Upper lobe of left lung (tissue), 6 donors: Measurements from ENCODE around the gene SUPV3L1. TPM values are rescaled to one million over a fixed set of nuclear protein-coding genes. Genes with fewer than 3 reads are reported as not detected.

Experiments used
- ATAC-seq, 2 donors: fragments of 200-7000 bp; cut with Tn5 transposase; one replicate each; pipeline ENCODE4 v1.9.1; 2022; ENCODE audit warnings: mild to moderate bottlenecking in 2 of 2, moderate library complexity in 2 of 2; ENCODE audit not compliant: low FRiP score in 2 of 2
- DNase-seq, 2 donors: peaks; one replicate each; pipeline ENCODE4 v3.0.0-alpha.2; 2019 to 2020
- H3K27ac ChIP-seq, 4 donors: fragments of 200-600 bp; sonication (generic); one replicate each; pipeline ENCODE4 v1.5.1; 2016 to 2019
- H3K27me3 ChIP-seq, 4 donors: fragments of 200-600 bp; sonication (generic); one replicate each; pipeline ENCODE4 v1.5.1; 2017 to 2019
- H3K36me3 ChIP-seq, 4 donors: fragments of 200-600 bp; sonication (generic); one replicate each; pipeline ENCODE4 v1.5.1; 2016 to 2019
- H3K4me1 ChIP-seq, 4 donors: fragments of 200-600 bp; sonication (generic); one replicate each; pipeline ENCODE4 v1.5.1; 2018 to 2019
- H3K4me3 ChIP-seq, 4 donors: fragments of 200-600 bp; sonication (generic); one replicate each; pipeline ENCODE4 v1.5.1; 2017 to 2019; ENCODE audit warnings: mild to moderate bottlenecking in 2 of 4, moderate library complexity in 1 of 4
- H3K9me3 ChIP-seq, 4 donors: fragments of 200-600 bp; sonication (generic); one replicate each; pipeline ENCODE4 v1.5.1; 2018 to 2019
- EP300 ChIP-seq, 4 donors: sonication (generic); formaldehyde crosslinking; IDR thresholded peaks; one replicate each; pipeline ENCODE4 v1.5.1; 2017; ENCODE audit warnings: antibody characterized with exemption in 4 of 4, control low read depth in 2 of 4
- POLR2A ChIP-seq, 4 donors: fragments of 450-650 bp; IDR thresholded peaks; one replicate each; pipeline ENCODE4 v1.5.1; 2016 to 2017; ENCODE audit warnings: antibody characterized with exemption in 4 of 4, mild to moderate bottlenecking in 2 of 4
- POLR2AphosphoS5 ChIP-seq, 2 donors: sonication (generic); formaldehyde crosslinking; IDR thresholded peaks; one replicate each; pipeline ENCODE4 v1.5.1; 2017; ENCODE audit warnings: antibody characterized with exemption in 2 of 2
- WGBS, 2 donors: methylation state at CpG; one replicate each; pipeline ENCODE4 v1.1.5; 2017 to 2018; 5-methylcytosine and 5-hydroxymethylcytosine counted together
- total RNA-seq, 6 donors: library from RNA; depleted of rRNA in 4 of 6; stranded (reverse); fragments of >200 nt in 4 of 6; gene quantifications; one replicate each; pipeline versions ENCODE4 v1.1.0 to v1.2.1, GENCODE V29; 2016 to 2021
- TF ChIP-seq, protein P1 (sequence below), 6 experiments: fragments of 450-650 bp in 4 of 6; fragments of 200-600 bp in 2 of 6; sonication (generic) in 2 of 6; IDR thresholded peaks; one replicate each; pipeline ENCODE4 v1.5.1; 2016 to 2019; ENCODE audit warnings: antibody characterized with exemption in 6 of 6
- donor health status: DM: no; HTN: no; CAD: no; lungs with moderate emphysema.
- donor health status: DM: no; HTN: yes; CAD: no; lungs with severe emphysema.

Gene SUPV3L1
- total RNA-seq, 6 donors from 2014 or later, result 17.0 to 47.1 (median 21.5) TPM

DNA sequence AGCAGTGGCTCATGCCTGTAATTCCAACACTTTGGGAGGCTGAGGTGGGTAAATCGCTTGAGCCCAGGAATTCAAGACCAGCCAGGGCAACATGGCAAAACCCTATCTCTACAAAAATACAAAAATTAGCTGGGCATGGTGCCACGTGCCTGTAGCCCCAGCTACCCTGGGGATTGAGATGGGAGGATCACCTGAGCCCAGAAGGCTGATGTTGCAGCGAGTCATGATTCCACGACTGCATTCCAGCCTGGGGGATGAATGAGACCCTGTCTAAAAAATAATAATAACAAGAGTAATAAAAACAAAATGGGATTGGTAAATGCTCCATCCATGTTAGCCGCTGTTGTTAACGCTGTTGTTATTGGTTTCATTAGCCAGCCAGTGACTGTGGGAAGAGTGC lies 38.8 kb downstream of the SUPV3L1 start:
- H3K9me3 ChIP-seq, result no peaks in the 10 kb centered on the region
- TF ChIP-seq POLR2A (IDR thresholded peaks at IDR 0.05) (no peak), EP300 (IDR thresholded peaks at IDR 0.05) (no peak), POLR2AphosphoS5 (IDR thresholded peaks at IDR 0.05) (no peak)
- TF ChIP-seq, protein P1, sequence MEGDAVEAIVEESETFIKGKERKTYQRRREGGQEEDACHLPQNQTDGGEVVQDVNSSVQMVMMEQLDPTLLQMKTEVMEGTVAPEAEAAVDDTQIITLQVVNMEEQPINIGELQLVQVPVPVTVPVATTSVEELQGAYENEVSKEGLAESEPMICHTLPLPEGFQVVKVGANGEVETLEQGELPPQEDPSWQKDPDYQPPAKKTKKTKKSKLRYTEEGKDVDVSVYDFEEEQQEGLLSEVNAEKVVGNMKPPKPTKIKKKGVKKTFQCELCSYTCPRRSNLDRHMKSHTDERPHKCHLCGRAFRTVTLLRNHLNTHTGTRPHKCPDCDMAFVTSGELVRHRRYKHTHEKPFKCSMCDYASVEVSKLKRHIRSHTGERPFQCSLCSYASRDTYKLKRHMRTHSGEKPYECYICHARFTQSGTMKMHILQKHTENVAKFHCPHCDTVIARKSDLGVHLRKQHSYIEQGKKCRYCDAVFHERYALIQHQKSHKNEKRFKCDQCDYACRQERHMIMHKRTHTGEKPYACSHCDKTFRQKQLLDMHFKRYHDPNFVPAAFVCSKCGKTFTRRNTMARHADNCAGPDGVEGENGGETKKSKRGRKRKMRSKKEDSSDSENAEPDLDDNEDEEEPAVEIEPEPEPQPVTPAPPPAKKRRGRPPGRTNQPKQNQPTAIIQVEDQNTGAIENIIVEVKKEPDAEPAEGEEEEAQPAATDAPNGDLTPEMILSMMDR (IDR thresholded peaks at IDR 0.05), result no peak
- no peak overlapping the region for H3K27ac ChIP-seq
- H3K4me3 ChIP-seq, result no peak overlapping the region
- H3K36me3 ChIP-seq, result no peaks in the 10 kb centered on the region
- ATAC-seq (no peak), DNase-seq (no peak)
- 92 to 93% methylated on average over 6 of the region's 6 CpGs for WGBS, 2 donors
- peaks cover 3 to 38% (median 25%) of the 10 kb centered on the region in 4 donors for H3K4me1 ChIP-seq
- no peaks in the 10 kb centered on the region for H3K27me3 ChIP-seq

GRCh38 chr10:69220041-69220451 lies 40.0 kb downstream of the SUPV3L1 start, which contains the start of gene HKDC1:
Gene HKDC1 (plus strand): TSS chr10:69220332. CDS start chr10:69220436, 104 bp downstream.
- DNase-seq (peak in 1 of 2 donors; percentile 38), ATAC-seq (no peak)
- Histone ChIP-seq H3K36me3 (no peaks in the 10 kb centered on the region), H3K9me3 (no peaks in the 10 kb centered on the region), H3K27me3 (no peaks in the 10 kb centered on the region), H3K4me3 (peak within 1 kb of the TSS in 2 of 4 donors; percentile 6 to 32), H3K27ac (peak within 1 kb of the TSS in 3 of 4 donors; percentile 47 to 64 (median 53)), H3K4me1 (peaks cover 3 to 32% (median 22%) of the 10 kb centered on the region in 4 donors)
- WGBS, 2 donors, result 62 to 85% methylated on average over 8 of the region's 8 CpGs
- TF ChIP-seq, protein P1 (IDR thresholded peaks at IDR 0.05), result no peak
- TF ChIP-seq POLR2A (IDR thresholded peaks at IDR 0.05), result peak in 1 of 4 donors; percentile 42

DNA sequence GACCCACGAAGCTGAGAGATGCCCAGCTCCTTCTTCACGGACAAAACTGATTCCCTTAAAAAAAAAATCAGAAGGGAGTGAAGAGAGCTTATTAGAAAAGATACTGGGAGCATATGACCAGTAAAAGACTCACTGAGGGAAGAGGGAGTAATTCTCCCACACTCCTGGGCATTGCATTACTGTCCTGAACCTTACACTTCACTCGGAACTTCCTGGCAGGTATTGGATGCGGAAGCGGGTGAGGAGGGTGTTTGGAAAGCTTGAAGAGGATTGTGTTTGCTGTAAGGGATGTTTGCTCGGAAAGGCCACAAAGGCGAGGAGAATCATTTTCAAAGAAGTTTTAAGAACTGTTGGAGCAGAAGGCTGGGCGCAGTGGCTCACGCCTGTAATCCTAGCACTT lies 40.5 kb downstream of the SUPV3L1 start:
- Histone ChIP-seq H3K27me3 (no peaks in the 10 kb centered on the region), H3K36me3 (no peaks in the 10 kb centered on the region), H3K27ac (peak overlapping the region in 3 of 4 donors; percentile 47 to 64 (median 53)), H3K9me3 (no peaks in the 10 kb centered on the region), H3K4me3 (peak overlapping the region in 2 of 4 donors; percentile 6 to 32), H3K4me1 (peaks cover 2 to 32% (median 19%) of the 10 kb centered on the region in 4 donors)
- TF ChIP-seq, protein P1 (IDR thresholded peaks at IDR 0.05), result no peak
- TF ChIP-seq POLR2AphosphoS5 (IDR thresholded peaks at IDR 0.05) (peak in 1 of 2 donors; percentile 33), EP300 (IDR thresholded peaks at IDR 0.05) (peak in 1 of 4 donors; percentile 64), POLR2A (IDR thresholded peaks at IDR 0.05) (no peak)
- ATAC-seq, result peak; percentile 34 to 35
- WGBS, 2 donors, result 63 to 72% methylated on average over 9 of the region's 9 CpGs
- peak in 1 of 2 donors; percentile 71 for DNase-seq

- no peaks in the 10 kb centered on the region for H3K9me3 ChIP-seq
- 39 to 50% methylated on average over 10 to 11 of the region's 11 CpGs for WGBS, 2 donors
- ATAC-seq, result peak; percentile 73 to 79
- peak overlapping the region in 1 of 4 donors; percentile 34 for H3K4me3 ChIP-seq
- peaks cover 0 to 20% (median 14%) of the 10 kb centered on the region in 4 donors for H3K4me1 ChIP-seq
- no peaks in the 10 kb centered on the region for H3K27me3 ChIP-seq
- peak overlapping the region in 2 of 4 donors; percentile 53 to 64 for H3K27ac ChIP-seq
- no peaks in the 10 kb centered on the region for H3K36me3 ChIP-seq
- TF ChIP-seq EP300 (IDR thresholded peaks at IDR 0.05), result peak in 1 of 4 donors; percentile 56
- TF ChIP-seq, protein P1 (IDR thresholded peaks at IDR 0.05), result peak; percentile 42 to 58 (median 51)
- TF ChIP-seq POLR2A (IDR thresholded peaks at IDR 0.05), result peak in 1 of 4 donors; percentile 44
- peak in 1 of 2 donors; percentile 73 for TF ChIP-seq POLR2AphosphoS5 (IDR thresholded peaks at IDR 0.05)
- peak in 1 of 2 donors; percentile 87 for DNase-seq
Observed at GRCh38 chr10:69222157-69223027, 42.4 kb downstream of the SUPV3L1 start.
